Raji (cell line): ENCODE data around the gene NDUFAF8.

Experiments used
- POLR2A ChIP-seq: IDR thresholded peaks from 2 replicates; pipeline ENCODE4 v1.6.1; 2011; ENCODE audit warnings: low read depth, low read length, control low read depth; ENCODE audit not compliant: insufficient read depth

The NDUFAF8 gene

GRCh38 chr17:81282876-81283275, 43.8 kb downstream of the NDUFAF8 start:
- no peak for TF ChIP-seq POLR2A

GRCh38 chr17:81285179-81285878, 46.2 kb downstream of the NDUFAF8 start:
- TF ChIP-seq POLR2A = no peak

- TF ChIP-seq POLR2A = no peak
Measured at GRCh38 chr17:81285894-81286293, 46.8 kb downstream of the NDUFAF8 start.

- no peak for TF ChIP-seq POLR2A
Measured at GRCh38 chr17:81286491-81287145, 47.5 kb downstream of the NDUFAF8 start.

GRCh38 chr17:81287152-81287551, 48.0 kb downstream of the NDUFAF8 start:
- no peak for TF ChIP-seq POLR2A

GRCh38 chr17:81287741-81288430, 48.8 kb downstream of the NDUFAF8 start:
- no peak for TF ChIP-seq POLR2A

GRCh38 chr17:81288715-81289114, 49.6 kb downstream of the NDUFAF8 start:
- TF ChIP-seq POLR2A = no peak

- TF ChIP-seq POLR2A = no peak
Measured at GRCh38 chr17:81289627-81290026, 50.5 kb downstream of the NDUFAF8 start.

- no peak for TF ChIP-seq POLR2A
Measured at GRCh38 chr17:81290230-81290629, 51.1 kb downstream of the NDUFAF8 start.
